SU-DHL-6 (cell line): ENCODE results near the gene UCN.

Experiments
- H2AFZ ChIP-seq: fragments of 200-600 bp; sonication (generic); 2 replicates; pipeline ENCODE4 v1.6.1; 2014; ENCODE audit warnings: low read depth, mild to moderate bottlenecking, moderate library complexity, mixed read lengths, antibody characterized with exemption, low read length; ENCODE audit not compliant: severe bottlenecking
- H3F3A ChIP-seq: fragments of 200-600 bp; shearing (Covaris generic); 2 replicates; pipeline ENCODE4 v1.6.0; 2016; ENCODE audit warnings: antibody characterized with exemption, mild to moderate bottlenecking; ENCODE audit not compliant: insufficient read depth
- H3K27ac ChIP-seq: fragments of 200-600 bp; sonication (generic); 2 replicates; pipeline ENCODE4 v1.5.1; 2016; ENCODE audit warnings: low read depth, mild to moderate bottlenecking, low read length, moderate library complexity, mixed read lengths
- H3K27me3 ChIP-seq: fragments of 200-600 bp; sonication (generic), shearing (Covaris generic); 2 replicates; pipeline ENCODE4 v1.6.0; 2014; ENCODE audit warnings: mild to moderate bottlenecking, low read length
- H3K36me3 ChIP-seq: fragments of 200-600 bp; sonication (generic); 2 replicates; pipeline ENCODE4 v1.6.1; 2014; ENCODE audit warnings: mild to moderate bottlenecking, low read length, mixed read lengths
- H3K4me2 ChIP-seq: fragments of 300-600, 200-600 bp; shearing (Covaris generic), sonication (generic); 2 replicates; pipeline ENCODE4 v1.6.0; 2014; ENCODE audit warnings: low read length, low read depth, mild to moderate bottlenecking; ENCODE audit not compliant: poor library complexity, severe bottlenecking
- H3K4me3 ChIP-seq: fragments of 200-600 bp; sonication (generic); 2 replicates; pipeline ENCODE4 v1.5.1; 2014; ENCODE audit warnings: antibody characterized with exemption, low read length, mild to moderate bottlenecking, mixed read lengths; ENCODE audit not compliant: insufficient read depth, poor library complexity, severe bottlenecking
- H3K79me2 ChIP-seq: fragments of 200-600 bp; sonication (generic); 2 replicates; pipeline ENCODE4 v1.6.1; 2014; ENCODE audit warnings: mild to moderate bottlenecking, low read length, moderate library complexity; ENCODE audit not compliant: insufficient read depth
- H3K9ac ChIP-seq: fragments of 200-600 bp; sonication (generic); 2 replicates; pipeline ENCODE4 v1.7.0; 2014; ENCODE audit warnings: mild to moderate bottlenecking, low read length
- H3K9me2 ChIP-seq: fragments of 200-600 bp; sonication (generic); replicated peaks from 2 replicates; pipeline ENCODE4 v1.6.1; 2014; ENCODE audit warnings: low read length; ENCODE audit not compliant: insufficient read depth
- H3K9me3 ChIP-seq: fragments of 200-600 bp; sonication (generic); 2 replicates; pipeline ENCODE4 v1.6.1; 2014; ENCODE audit warnings: low read length, mixed read lengths; ENCODE audit not compliant: insufficient read depth
- H4K20me1 ChIP-seq: fragments of 200-600 bp; sonication (generic); 2 replicates; pipeline ENCODE4 v1.6.1; 2014; ENCODE audit warnings: low read depth, mild to moderate bottlenecking, antibody characterized with exemption, low read length, moderate library complexity, mixed read lengths
- CTCF ChIP-seq: fragments of 200-600 bp; sonication (generic); IDR thresholded peaks from one replicate; pipeline ENCODE4 v1.5.1; 2017; ENCODE audit warnings: antibody characterized with exemption, mild to moderate bottlenecking, low read length, moderate library complexity; ENCODE audit not compliant: insufficient read depth, poor library complexity, severe bottlenecking
- EZH2phosphoT487 ChIP-seq: fragments of 200-600 bp; sonication (generic), shearing (Covaris generic); conservative IDR thresholded peaks from 2 replicates; pipeline ENCODE4 v1.6.1; 2018; ENCODE audit warnings: mild to moderate bottlenecking, antibody characterized with exemption, low read length, moderate library complexity, mixed read lengths

Gene UCN

GRCh38 chr2:27307545-27308358, 493 bp downstream of the UCN start:
- Histone ChIP-seq H3K27ac (no peak overlapping the region), H3K4me2 (no peak overlapping the region), H3K9me3 (no peaks in the 10 kb centered on the region), H3K4me3 (no peak overlapping the region), H3K9ac (no peak overlapping the region), H3K9me2 (no peaks in the 10 kb centered on the region), H2AFZ (no peak overlapping the region), H3K36me3 (no peaks in the 10 kb centered on the region), H4K20me1 (no peaks in the 10 kb centered on the region), H3K79me2 (no peaks in the 10 kb centered on the region), H3F3A (no peaks in the 10 kb centered on the region), H3K27me3 (no peaks in the 10 kb centered on the region)
- no peak for TF ChIP-seq EZH2phosphoT487
- no peak for TF ChIP-seq CTCF

GRCh38 chr2:27307287-27307544, 1.0 kb downstream of the UCN start:
- no peak overlapping the region for H3K9ac ChIP-seq
- no peaks in the 10 kb centered on the region for H3K9me2 ChIP-seq
- TF ChIP-seq CTCF (no peak), EZH2phosphoT487 (no peak)
- no peaks in the 10 kb centered on the region for H4K20me1 ChIP-seq
- H3K4me3 ChIP-seq = no peak overlapping the region
- H3K4me2 ChIP-seq = no peak overlapping the region
- no peaks in the 10 kb centered on the region for H3K27me3 ChIP-seq
- no peaks in the 10 kb centered on the region for H3K9me3 ChIP-seq
- no peak overlapping the region for H3K27ac ChIP-seq
- no peaks in the 10 kb centered on the region for H3K36me3 ChIP-seq
- no peaks in the 10 kb centered on the region for H3K79me2 ChIP-seq
- no peak overlapping the region for H2AFZ ChIP-seq
- no peaks in the 10 kb centered on the region for H3F3A ChIP-seq

GRCh38 chr2:27306573-27307286, 1.5 kb downstream of the UCN start:
- no peaks in the 10 kb centered on the region for H3K9me2 ChIP-seq
- H3K27ac ChIP-seq = no peak overlapping the region
- H3K79me2 ChIP-seq = no peaks in the 10 kb centered on the region
- H3K4me3 ChIP-seq = no peak overlapping the region
- H2AFZ ChIP-seq = no peak overlapping the region
- no peaks in the 10 kb centered on the region for H4K20me1 ChIP-seq
- H3K4me2 ChIP-seq = no peak overlapping the region
- no peak overlapping the region for H3K9ac ChIP-seq
- H3K36me3 ChIP-seq = no peaks in the 10 kb centered on the region
- H3F3A ChIP-seq = no peaks in the 10 kb centered on the region
- no peak for TF ChIP-seq CTCF
- no peak for TF ChIP-seq EZH2phosphoT487
- H3K9me3 ChIP-seq = no peaks in the 10 kb centered on the region
- no peaks in the 10 kb centered on the region for H3K27me3 ChIP-seq
